ENCODE results near the gene KANK2. TPM values are rescaled to one million over a fixed set of nuclear protein-coding genes. Genes with fewer than 3 reads are reported as not detected.
A peak's percentile ranks its signal among the peaks of the same experiment; 100 is the strongest.
"Not testable (repeated sequence)": the region's sequence is repeated elsewhere in the genome, so short reads cannot be mapped to it uniquely, and the experiment has no call there.

The KANK2 gene
- total RNA-seq, 1 donor from 2014 or later, result 486 TPM

GRCh38 chr19:11141937-11142527 lies 55.3 kb downstream of the KANK2 start:
- no peaks in the 10 kb centered on the region for H3K27me3 ChIP-seq
- H3K4me1 ChIP-seq, result peaks cover 62% of the 10 kb centered on the region
- TF ChIP-seq CTCF (IDR thresholded peaks at IDR 0.05) (no peak), POLR2A (IDR thresholded peaks at IDR 0.05) (no peak), POLR2AphosphoS5 (IDR thresholded peaks at IDR 0.05; ENCODE audit: insufficient read depth in 1 of 2, low read depth in 1 of 2) (no peak)
- H3K9me3 ChIP-seq, result no peaks in the 10 kb centered on the region
- peak overlapping the region in 1 of 2 donors; percentile 6 for H3K4me3 ChIP-seq
- no peaks in the 10 kb centered on the region for H3K36me3 ChIP-seq
- intact Hi-C loops (cut with DNase I), result loop anchor here (2.0 kb wide), 1 partner anchor 61 kb away; no protein-coding TSS in a partner anchor
- peak overlapping the region; percentile 94 for H3K27ac ChIP-seq
- DNase-seq (ENCODE audit: extremely low spot score in 2 of 2), result no peak

- peaks cover 68% of the 10 kb centered on the region for H3K4me1 ChIP-seq
- intact Hi-C loops (cut with DNase I), result no loop called here
- no peaks in the 10 kb centered on the region for H3K36me3 ChIP-seq
- no peak overlapping the region for H3K4me3 ChIP-seq
- no peaks in the 10 kb centered on the region for H3K9me3 ChIP-seq
- no peaks in the 10 kb centered on the region for H3K27me3 ChIP-seq
- DNase-seq (ENCODE audit: extremely low spot score in 2 of 2), result no peak
- peak overlapping the region; percentile 94 for H3K27ac ChIP-seq
- no peak for TF ChIP-seq CTCF (IDR thresholded peaks at IDR 0.05)
- TF ChIP-seq POLR2AphosphoS5 (IDR thresholded peaks at IDR 0.05; ENCODE audit: insufficient read depth in 1 of 2, low read depth in 1 of 2), result no peak
- TF ChIP-seq POLR2A (IDR thresholded peaks at IDR 0.05), result no peak
Observed at GRCh38 chr19:11140896-11141295, 56.4 kb downstream of the KANK2 start.

- H3K27me3 ChIP-seq; DNase-seq (ENCODE audit: extremely low spot score in 2 of 2); H3K9me3 ChIP-seq; H3K4me3 ChIP-seq; intact Hi-C loops (cut with DNase I); H3K36me3 ChIP-seq: not testable (repeated sequence)
- Histone ChIP-seq H3K27ac (peak overlapping the region; percentile 94), H3K4me1 (peaks cover 68% of the 10 kb centered on the region)
Observed at GRCh38 chr19:11140023-11140538, 57.3 kb downstream of the KANK2 start.

- no peaks in the 10 kb centered on the region for H3K9me3 ChIP-seq
- TF ChIP-seq CTCF (IDR thresholded peaks at IDR 0.05), result no peak
- peak in 1 of 2 donors; percentile 8 for TF ChIP-seq POLR2A (IDR thresholded peaks at IDR 0.05)
- TF ChIP-seq POLR2AphosphoS5 (IDR thresholded peaks at IDR 0.05; ENCODE audit: insufficient read depth in 1 of 2, low read depth in 1 of 2), result peak; percentile 57 to 91
- H3K27me3 ChIP-seq, result no peaks in the 10 kb centered on the region
- H3K4me1 ChIP-seq, result peaks cover 66% of the 10 kb centered on the region
- H3K27ac ChIP-seq, result peak overlapping the region; percentile 94
- H3K4me3 ChIP-seq, result peak overlapping the region; percentile 14 to 30
- intact Hi-C loops (cut with DNase I), result loop anchor here (1.0 to 5.0 kb wide), 2 partner anchors 46 to 66 kb away; no protein-coding TSS in a partner anchor
- peak in 1 of 2 donors; percentile 95 for DNase-seq (ENCODE audit: extremely low spot score in 2 of 2)
- H3K36me3 ChIP-seq, result no peaks in the 10 kb centered on the region
Observed at GRCh38 chr19:11138601-11139300, 58.6 kb downstream of the KANK2 start.

- Histone ChIP-seq H3K27me3 (no peaks in the 10 kb centered on the region), H3K27ac (peak overlapping the region; percentile 94), H3K36me3 (peaks cover 0 to 7% of the 10 kb centered on the region in 2 donors), H3K4me1 (peaks cover 56% of the 10 kb centered on the region), H3K4me3 (peak overlapping the region; percentile 14 to 30), H3K9me3 (no peaks in the 10 kb centered on the region)
- peak in 1 of 2 donors; percentile 96 for DNase-seq (ENCODE audit: extremely low spot score in 2 of 2)
- intact Hi-C loops (cut with DNase I), result loop anchor here (1.0 to 5.0 kb wide), 2 partner anchors 45 to 67 kb away; no protein-coding TSS in a partner anchor
- TF ChIP-seq POLR2A (IDR thresholded peaks at IDR 0.05), result no peak
- peak; percentile 71 to 88 for TF ChIP-seq POLR2AphosphoS5 (IDR thresholded peaks at IDR 0.05; ENCODE audit: insufficient read depth in 1 of 2, low read depth in 1 of 2)
- peak; percentile 55 to 87 (median 76) for TF ChIP-seq CTCF (IDR thresholded peaks at IDR 0.05)
Observed at GRCh38 chr19:11137542-11138384, 59.6 kb downstream of the KANK2 start.
